ENCODE results near the gene LINGO3.

DNA sequence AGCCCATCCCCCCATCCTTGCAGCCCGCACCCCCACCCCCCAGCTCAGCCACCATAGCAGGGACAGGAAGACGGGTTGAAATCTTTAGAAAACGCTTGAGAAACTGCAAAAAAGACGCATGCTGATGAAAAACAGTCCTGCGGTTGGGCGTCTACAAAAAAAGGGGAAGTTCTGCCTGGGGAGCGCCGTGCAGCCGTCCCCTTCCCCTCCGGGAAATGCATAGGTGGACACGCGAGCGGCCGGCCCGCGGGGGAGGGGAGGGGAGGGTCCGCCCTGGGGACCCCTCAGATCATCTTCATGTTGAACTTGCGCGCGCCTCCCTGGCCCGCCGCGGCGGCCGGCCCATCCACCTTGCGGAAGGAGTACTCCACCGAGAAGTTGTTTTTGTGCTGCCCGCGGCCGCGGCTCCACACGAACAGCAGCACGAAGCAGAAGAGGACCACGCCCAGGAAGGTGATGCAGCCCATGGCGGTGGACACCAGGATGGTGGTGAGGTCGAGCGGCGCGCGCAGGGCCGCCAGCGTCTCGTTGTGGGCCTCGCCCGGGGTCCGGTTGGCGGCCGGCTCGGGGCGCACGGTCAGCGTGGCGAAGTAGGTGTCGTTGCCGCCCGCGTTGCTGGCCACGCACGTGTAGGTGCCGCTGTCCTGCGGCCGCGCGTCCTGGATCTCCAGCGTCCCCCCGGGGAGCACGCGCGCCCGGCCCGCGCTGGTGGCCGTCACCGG lies 18.1 kb downstream of the LINGO3 start:
- TF ChIP-seq CTCF (optimal IDR thresholded peaks at IDR 0.05 in 1 of 3, IDR thresholded peaks at IDR 0.05 in 1 of 3, conservative IDR thresholded peaks at IDR 0.05 in 1 of 3; ENCODE audit: extremely low read depth in 1 of 3, insufficient read depth in 2 of 3, low read length in 3 of 3) (no peak), EZH2 (IDR thresholded peaks at IDR 0.05; ENCODE audit: low read length) (peak; percentile 70)

Data from keratinocyte (primary cell).